GM13977 (cell line): ENCODE measurements around the gene RAB7A.

Source experiments
- DNase-seq: peaks from one replicate; pipeline ENCODE4 v3.0.0; 2012; ENCODE audit warnings: low spot score
- CTCF ChIP-seq: IDR thresholded peaks from 2 replicates; pipeline ENCODE4 v1.5.1; 2012; ENCODE audit warnings: mild to moderate bottlenecking, control low read depth; ENCODE audit not compliant: insufficient read depth; ENCODE audit errors: extremely low read depth, missing control alignments
- in situ Hi-C: fragments of 300-500 bp; cut with MboI; formaldehyde crosslinking; loops from one replicate; pipeline ENCODE4 v1.12.0; 2022; ENCODE audit warnings: low sequenced_read_pairs, low pct_unique_long_range_greater_than_20kb, mixed read lengths, inconsistent platforms; ENCODE audit not compliant: unreplicated experiment

Gene RAB7A

GRCh38 chr3:128726023-128727016, at the start of gene RAB7A:
Gene RAB7A (plus strand): TSS chr3:128726183. CDS start chr3:128795368, 69,185 bp downstream.
- no peak for TF ChIP-seq CTCF
- DNase-seq: peak; percentile 98
- in situ Hi-C loops: no loop called here

GRCh38 chr3:128679338-128679737, 46.6 kb upstream of the RAB7A start:
- no peak for TF ChIP-seq CTCF
- no peak for DNase-seq
- in situ Hi-C loops: no loop called here

- TF ChIP-seq CTCF: peak; percentile 98
- in situ Hi-C loops: no loop called here
- DNase-seq: peak; percentile 96
Measured at GRCh38 chr3:128680603-128681368, 45.2 kb upstream of the RAB7A start.

GRCh38 chr3:128681369-128681829, 44.6 kb upstream of the RAB7A start:
- DNase-seq: no peak
- TF ChIP-seq CTCF: no peak

GRCh38 chr3:128683957-128684356, 42.0 kb upstream of the RAB7A start:
- TF ChIP-seq CTCF: no peak
- no peak for DNase-seq
- in situ Hi-C loops: no loop called here

More at GRCh38 chr3:128681369-128681829, 44.6 kb upstream of the RAB7A start:
- in situ Hi-C loops: no loop called here

GRCh38 chr3:128684986-128685726, 40.8 kb upstream of the RAB7A start:
- in situ Hi-C loops: no loop called here
- DNase-seq: no peak
- TF ChIP-seq CTCF: no peak
